ENCODE measurements around the gene UACA.

Gene UACA

DNA sequence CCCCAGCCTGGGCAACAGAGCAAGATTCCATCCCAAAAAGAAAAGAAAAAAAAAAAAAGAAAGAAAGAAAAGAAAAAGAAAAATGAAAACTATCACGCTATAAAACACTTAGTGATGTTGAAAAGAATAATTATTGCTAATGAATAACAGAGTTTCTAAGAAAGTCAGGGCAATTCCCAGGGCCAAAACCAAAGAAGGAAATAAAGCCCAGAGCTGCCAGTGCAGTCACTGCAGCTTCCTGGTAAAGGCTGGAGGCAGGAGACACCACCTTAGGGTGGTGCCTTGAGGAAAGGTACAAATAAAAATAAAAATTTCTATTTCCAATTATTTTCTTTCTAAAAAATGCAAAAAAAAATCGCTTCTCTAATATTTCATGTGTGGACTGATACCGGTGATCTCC lies 19.7 kb upstream of the UACA start:
- no peak overlapping the region for H3K4me3 ChIP-seq (ENCODE audit: low read length)
- DNase-seq (ENCODE audit: low read depth) = no peak
- TF ChIP-seq, protein P1, sequence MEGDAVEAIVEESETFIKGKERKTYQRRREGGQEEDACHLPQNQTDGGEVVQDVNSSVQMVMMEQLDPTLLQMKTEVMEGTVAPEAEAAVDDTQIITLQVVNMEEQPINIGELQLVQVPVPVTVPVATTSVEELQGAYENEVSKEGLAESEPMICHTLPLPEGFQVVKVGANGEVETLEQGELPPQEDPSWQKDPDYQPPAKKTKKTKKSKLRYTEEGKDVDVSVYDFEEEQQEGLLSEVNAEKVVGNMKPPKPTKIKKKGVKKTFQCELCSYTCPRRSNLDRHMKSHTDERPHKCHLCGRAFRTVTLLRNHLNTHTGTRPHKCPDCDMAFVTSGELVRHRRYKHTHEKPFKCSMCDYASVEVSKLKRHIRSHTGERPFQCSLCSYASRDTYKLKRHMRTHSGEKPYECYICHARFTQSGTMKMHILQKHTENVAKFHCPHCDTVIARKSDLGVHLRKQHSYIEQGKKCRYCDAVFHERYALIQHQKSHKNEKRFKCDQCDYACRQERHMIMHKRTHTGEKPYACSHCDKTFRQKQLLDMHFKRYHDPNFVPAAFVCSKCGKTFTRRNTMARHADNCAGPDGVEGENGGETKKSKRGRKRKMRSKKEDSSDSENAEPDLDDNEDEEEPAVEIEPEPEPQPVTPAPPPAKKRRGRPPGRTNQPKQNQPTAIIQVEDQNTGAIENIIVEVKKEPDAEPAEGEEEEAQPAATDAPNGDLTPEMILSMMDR (conservative IDR thresholded peaks at IDR 0.05; ENCODE audit: low read length) = no peak

DNA sequence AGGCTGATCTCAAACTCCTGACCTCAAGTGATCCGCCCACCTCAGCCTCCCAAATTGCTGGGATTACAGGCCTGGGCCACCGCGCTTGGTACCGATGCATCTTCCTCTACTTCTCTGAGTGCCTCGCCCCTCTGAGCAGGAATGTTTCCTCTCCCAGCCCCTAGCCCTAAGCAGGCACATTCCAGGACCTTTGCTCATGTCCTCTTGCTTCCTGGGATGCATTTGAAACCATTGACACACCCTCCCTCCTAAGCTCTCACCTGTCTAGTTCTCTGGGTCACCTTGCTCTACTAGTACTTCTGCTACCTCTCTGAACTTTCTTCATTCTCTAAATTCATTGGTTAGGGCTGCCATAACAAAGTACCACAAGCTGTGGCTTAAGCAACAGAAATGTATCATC lies 17.9 kb upstream of the UACA start:
- H3K4me3 ChIP-seq (ENCODE audit: low read length) = no peak overlapping the region
- no peak for DNase-seq (ENCODE audit: low read depth)
- TF ChIP-seq, protein P1 (conservative IDR thresholded peaks at IDR 0.05; ENCODE audit: low read length) = no peak

DNA sequence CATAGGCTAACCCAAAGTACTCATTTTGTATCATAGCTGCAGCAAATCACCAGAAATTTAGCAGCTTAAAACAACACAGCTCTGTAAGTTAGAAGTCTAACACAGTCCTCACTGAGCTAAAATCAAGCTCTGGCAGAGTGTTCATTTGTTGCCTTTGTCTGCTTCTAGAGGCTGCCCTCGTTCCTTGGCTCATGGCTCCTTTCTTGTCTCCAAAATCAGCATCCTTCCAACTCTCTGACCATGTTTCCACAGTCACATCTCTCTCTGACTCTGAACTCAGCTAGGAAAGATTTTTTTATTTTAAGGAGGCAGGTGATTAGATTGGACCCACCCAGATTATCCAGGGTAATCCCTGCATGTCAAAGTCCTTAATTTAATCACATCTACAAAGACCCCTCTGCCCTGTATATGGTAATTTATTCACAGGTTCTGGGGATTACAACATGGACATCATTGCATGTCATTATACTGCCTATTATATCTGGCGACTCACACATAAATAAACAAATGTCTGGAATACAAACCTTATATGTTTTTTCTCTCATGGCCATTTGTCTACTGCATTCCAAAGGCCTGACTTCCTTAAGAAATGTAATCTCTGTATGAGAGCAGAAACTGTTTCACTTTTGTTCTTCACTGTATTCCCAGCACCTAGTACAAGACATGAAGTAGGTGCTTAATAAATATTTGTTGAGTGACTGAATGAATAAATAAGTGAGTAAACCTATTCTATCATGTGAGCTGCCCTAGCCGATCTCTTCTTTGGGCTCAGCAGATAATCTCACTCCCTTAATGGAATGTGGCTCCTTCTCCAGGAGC lies 15.1 kb upstream of the UACA start:
- no peak overlapping the region for H3K4me3 ChIP-seq (ENCODE audit: low read length)
- peak; percentile 73 for DNase-seq (ENCODE audit: low read depth)
- TF ChIP-seq, protein P1 (conservative IDR thresholded peaks at IDR 0.05; ENCODE audit: low read length) = no peak

DNA sequence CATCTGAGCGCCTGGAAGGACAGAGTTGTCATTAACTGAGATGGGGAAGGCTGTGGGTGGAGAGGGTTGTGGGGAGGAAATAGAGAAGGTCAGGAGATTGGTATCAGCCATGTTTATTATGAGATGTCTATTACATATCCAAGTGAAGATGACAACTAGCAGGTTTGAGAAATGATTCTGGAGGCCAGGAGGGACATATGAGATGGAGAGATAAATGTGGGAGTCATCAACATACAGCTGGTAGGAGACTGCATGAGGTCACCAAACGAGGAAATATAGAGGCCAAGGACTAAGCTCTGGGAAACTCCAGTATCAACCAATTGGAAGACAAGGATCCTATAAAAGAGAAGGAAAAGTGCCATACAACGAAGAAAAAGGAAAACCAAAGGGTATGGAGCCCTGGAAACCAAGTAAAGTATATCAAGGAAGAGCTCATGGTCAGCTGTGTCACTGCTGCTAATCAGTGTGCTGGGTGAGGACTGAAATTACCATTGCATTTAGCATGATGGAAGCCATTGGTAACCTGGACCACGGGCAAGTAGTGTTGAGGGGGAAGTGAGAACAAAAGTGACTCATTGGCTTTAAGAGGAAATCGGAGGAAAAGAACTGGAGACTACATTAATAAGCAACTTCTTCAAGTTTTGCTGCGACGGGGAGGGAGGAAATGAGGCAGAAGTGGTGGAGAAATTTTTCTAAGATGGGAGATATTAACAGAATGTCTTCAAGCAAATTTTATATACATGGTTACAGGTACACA lies 14.0 kb upstream of the UACA start:
- TF ChIP-seq, protein P1 (conservative IDR thresholded peaks at IDR 0.05; ENCODE audit: low read length) = no peak
- H3K4me3 ChIP-seq (ENCODE audit: low read length) = no peak overlapping the region
- no peak for DNase-seq (ENCODE audit: low read depth)

DNA sequence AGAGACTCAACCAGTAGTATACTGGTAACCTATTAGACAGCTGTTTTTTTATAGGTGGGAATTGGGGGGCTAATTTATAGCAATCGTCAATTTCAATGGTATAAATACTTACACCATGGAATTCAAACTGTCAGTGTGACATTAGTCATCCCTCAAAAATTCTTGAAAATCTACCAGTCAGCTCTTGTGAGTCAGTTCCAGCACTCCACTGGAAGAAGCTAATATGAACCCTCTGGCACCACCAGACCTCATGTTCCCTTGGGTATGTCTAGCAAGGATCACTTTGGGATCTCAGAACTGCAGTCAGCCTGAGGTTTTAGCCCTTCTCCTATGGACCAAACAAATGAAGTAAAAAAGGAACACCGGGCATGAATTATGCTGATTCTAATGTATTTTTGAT lies 11.8 kb upstream of the UACA start:
- TF ChIP-seq, protein P1 (conservative IDR thresholded peaks at IDR 0.05; ENCODE audit: low read length) = no peak
- H3K4me3 ChIP-seq (ENCODE audit: low read length) = no peak overlapping the region
- peak; percentile 87 for DNase-seq (ENCODE audit: low read depth)

DNA sequence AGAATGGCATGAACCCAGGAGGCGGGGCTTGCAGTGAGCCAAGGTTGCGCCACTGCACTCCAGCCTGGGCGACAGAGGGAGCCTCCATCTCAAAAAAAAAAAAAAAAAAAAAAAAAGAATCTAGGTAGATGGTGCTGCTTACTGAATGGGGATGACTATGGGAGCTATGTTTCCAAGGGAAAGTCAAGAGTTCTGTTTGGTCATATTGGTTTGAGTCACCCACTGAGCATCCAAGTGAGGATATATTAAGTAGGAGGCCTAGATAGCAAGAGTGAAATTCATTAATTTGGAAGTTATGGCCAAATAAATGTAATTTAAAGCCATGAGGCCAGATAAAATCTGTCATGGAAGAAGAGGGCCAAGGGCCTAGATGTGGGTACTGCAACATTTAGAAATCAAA lies 9.0 kb upstream of the UACA start:
- DNase-seq (ENCODE audit: low read depth) = no peak
- H3K4me3 ChIP-seq (ENCODE audit: low read length) = no peak overlapping the region
- TF ChIP-seq, protein P1 (conservative IDR thresholded peaks at IDR 0.05; ENCODE audit: low read length) = no peak

DNA sequence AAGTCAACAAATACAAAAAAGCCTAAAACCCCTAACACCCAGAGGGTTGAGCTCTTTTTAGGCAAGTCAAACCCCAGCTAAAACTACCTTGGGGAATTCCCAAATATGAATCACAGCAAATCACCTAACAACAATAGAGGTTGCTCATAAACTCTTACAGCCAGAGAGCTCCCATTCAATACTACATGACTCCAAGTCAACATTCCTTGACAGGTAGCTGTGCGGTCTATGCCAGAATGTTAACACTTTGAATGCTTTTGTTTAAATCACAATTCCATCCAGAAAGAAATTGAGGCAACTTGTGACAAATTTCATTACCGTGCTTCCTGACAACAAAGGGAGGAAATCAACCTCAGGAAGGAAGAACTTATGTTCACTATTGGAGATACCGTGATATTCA lies 7.5 kb upstream of the UACA start:
- DNase-seq (ENCODE audit: low read depth) = no peak
- no peak overlapping the region for H3K4me3 ChIP-seq (ENCODE audit: low read length)
- TF ChIP-seq, protein P1 (conservative IDR thresholded peaks at IDR 0.05; ENCODE audit: low read length) = no peak

Measured in AG10803 (cell line).